D341Med (cell line): ENCODE results near the gene GSK3A.

Source experiments
- DNase-seq: peaks from one replicate; pipeline ENCODE4 v3.0.0; 2012; ENCODE audit warnings: low spot score

Gene GSK3A

GRCh38 chr19:42242512-42243409 lies at the start of gene GSK3A:
TSS of gene GSK3A (minus strand) at chr19:42242602. CDS start at chr19:42242465, 137 bp downstream.
- DNase-seq: peak; percentile 92

- no peak for DNase-seq
Measured at GRCh38 chr19:42291435-42291810, 49.0 kb upstream of the GSK3A start.

- DNase-seq: peak; percentile 88
Measured at GRCh38 chr19:42290523-42291434, 48.4 kb upstream of the GSK3A start.

- no peak for DNase-seq
Measured at GRCh38 chr19:42290136-42290522, 47.7 kb upstream of the GSK3A start.

- DNase-seq: no peak
Measured at GRCh38 chr19:42289556-42290041, 47.2 kb upstream of the GSK3A start.

- no peak for DNase-seq
Measured at GRCh38 chr19:42288881-42289555, 46.6 kb upstream of the GSK3A start.

GRCh38 chr19:42288387-42288786 lies 46.0 kb upstream of the GSK3A start:
- DNase-seq: no peak

GRCh38 chr19:42287827-42288107 lies 45.4 kb upstream of the GSK3A start:
- DNase-seq: no peak

GRCh38 chr19:42287017-42287826 lies 44.8 kb upstream of the GSK3A start:
- DNase-seq: no peak

- no peak for DNase-seq
Measured at GRCh38 chr19:42286349-42287016, 44.1 kb upstream of the GSK3A start.

GRCh38 chr19:42285988-42286348 lies 43.6 kb upstream of the GSK3A start:
- no peak for DNase-seq

- no peak for DNase-seq
Measured at GRCh38 chr19:42285541-42285941, 43.1 kb upstream of the GSK3A start.

- no peak for DNase-seq
Measured at GRCh38 chr19:42284591-42285341, 42.4 kb upstream of the GSK3A start.

GRCh38 chr19:42284066-42284501 lies 41.7 kb upstream of the GSK3A start:
- peak; percentile 94 for DNase-seq

GRCh38 chr19:42283188-42284065 lies 41.0 kb upstream of the GSK3A start:
- DNase-seq: peak; percentile 95

- no peak for DNase-seq
Measured at GRCh38 chr19:42282819-42283187, 40.4 kb upstream of the GSK3A start.

- DNase-seq: no peak
Measured at GRCh38 chr19:42281827-42282762, 39.7 kb upstream of the GSK3A start.
